Lower lobe of right lung (tissue), 2 donors: ENCODE measurements around the gene RIMKLA. TPM values are rescaled to one million over a fixed set of nuclear protein-coding genes. Genes with fewer than 3 reads are reported as not detected.

Source experiments
- ATAC-seq, 2 donors: fragments of 200-7000 bp; cut with Tn5 transposase; one replicate each; pipeline ENCODE4 v1.9.1; 2020 to 2022; ENCODE audit warnings: mild to moderate bottlenecking in 2 of 2, moderate library complexity in 2 of 2
- DNase-seq: peaks from one replicate; pipeline ENCODE4 v3.0.0-alpha.2; 2020
- H3K27ac ChIP-seq: fragments of 200-600 bp; one replicate; pipeline ENCODE4 v1.8.0; 2022
- H3K27me3 ChIP-seq: fragments of 200-600 bp; one replicate; pipeline ENCODE4 v1.8.0; 2022; ENCODE audit warnings: low read depth
- H3K36me3 ChIP-seq: fragments of 200-600 bp; one replicate; pipeline ENCODE4 v1.8.0; 2022; ENCODE audit warnings: mild to moderate bottlenecking
- H3K4me1 ChIP-seq: fragments of 200-600 bp; one replicate; pipeline ENCODE4 v1.8.0; 2022
- H3K4me3 ChIP-seq: fragments of 200-600 bp; one replicate; pipeline ENCODE4 v1.8.0; 2022; ENCODE audit warnings: mild to moderate bottlenecking
- H3K9me3 ChIP-seq: fragments of 200-600 bp; one replicate; pipeline ENCODE4 v1.8.0; 2022
- CTCF ChIP-seq: fragments of 200-600 bp; IDR thresholded peaks from one replicate; pipeline ENCODE4 v1.8.0; 2022; ENCODE audit warnings: antibody characterized with exemption, mild to moderate bottlenecking
- intact Hi-C: fragments of 100-400 bp; cut with DNase I; formaldehyde crosslinking; loops from one replicate; pipeline ENCODE4 v1.11.0; 2022
- total RNA-seq: library from RNA; stranded (reverse); fragmentation: NEBNext Ultra II Directional; extraction: Animal tissue kit (Norgen Biotek cat#: 25700); gene quantifications from one replicate; pipeline ENCODE4 v1.2.1, GENCODE V29; 2021
- donor health status: DM: no; HTN: yes; CAD: no; lungs with severe emphysema.

RIMKLA gene
- total RNA-seq, 1 donor from 2014 or later: 7.1 TPM

GRCh38 chr1:42386051-42386450, 5.5 kb downstream of the RIMKLA start:
- Histone ChIP-seq H3K9me3 (no peaks in the 10 kb centered on the region), H3K4me1 (peaks cover 5% of the 10 kb centered on the region), H3K36me3 (no peaks in the 10 kb centered on the region), H3K27me3 (peaks cover 16% of the 10 kb centered on the region), H3K27ac (no peak overlapping the region), H3K4me3 (no peak overlapping the region)
- no peak for DNase-seq
- no peak for ATAC-seq
- intact Hi-C loops: no loop called here
- TF ChIP-seq CTCF: no peak

GRCh38 chr1:42392255-42392654, 11.7 kb downstream of the RIMKLA start:
- DNase-seq (no peak), ATAC-seq (no peak)
- intact Hi-C loops: no loop called here
- no peak overlapping the region for H3K27ac ChIP-seq
- no peaks in the 10 kb centered on the region for H3K36me3 ChIP-seq
- H3K27me3 ChIP-seq: no peaks in the 10 kb centered on the region
- H3K4me1 ChIP-seq: no peaks in the 10 kb centered on the region
- TF ChIP-seq CTCF: no peak
- no peak overlapping the region for H3K4me3 ChIP-seq
- H3K9me3 ChIP-seq: no peaks in the 10 kb centered on the region

GRCh38 chr1:42392967-42393848, 12.6 kb downstream of the RIMKLA start:
- H3K9me3 ChIP-seq: no peaks in the 10 kb centered on the region
- no peak overlapping the region for H3K27ac ChIP-seq
- ATAC-seq (no peak), DNase-seq (no peak)
- H3K4me3 ChIP-seq: no peak overlapping the region
- H3K36me3 ChIP-seq: no peaks in the 10 kb centered on the region
- intact Hi-C loops: no loop called here
- H3K27me3 ChIP-seq: no peaks in the 10 kb centered on the region
- H3K4me1 ChIP-seq: no peaks in the 10 kb centered on the region
- no peak for TF ChIP-seq CTCF

- no peak overlapping the region for H3K27ac ChIP-seq
- no peaks in the 10 kb centered on the region for H3K4me1 ChIP-seq
- no peak for ATAC-seq
- TF ChIP-seq CTCF: no peak
- DNase-seq: no peak
- H3K36me3 ChIP-seq: no peaks in the 10 kb centered on the region
- no peaks in the 10 kb centered on the region for H3K27me3 ChIP-seq
- no peaks in the 10 kb centered on the region for H3K9me3 ChIP-seq
- intact Hi-C loops: no loop called here
- H3K4me3 ChIP-seq: no peak overlapping the region
Measured at GRCh38 chr1:42399315-42400100, 18.9 kb downstream of the RIMKLA start.

- no peaks in the 10 kb centered on the region for H3K4me1 ChIP-seq
- no peaks in the 10 kb centered on the region for H3K9me3 ChIP-seq
- H3K27me3 ChIP-seq: no peaks in the 10 kb centered on the region
- TF ChIP-seq CTCF: peak; percentile 9
- no peaks in the 10 kb centered on the region for H3K36me3 ChIP-seq
- H3K4me3 ChIP-seq: no peak overlapping the region
- intact Hi-C loops: no loop called here
- ATAC-seq (no peak), DNase-seq (no peak)
- H3K27ac ChIP-seq: no peak overlapping the region
Measured at GRCh38 chr1:42403880-42404400, 23.3 kb downstream of the RIMKLA start.
